ENCODE results near the gene CACNA1F. TPM values are rescaled to one million over a fixed set of nuclear protein-coding genes. Genes with fewer than 3 reads are reported as not detected.

Gene CACNA1F
- total RNA-seq, 2 donors from 2014 or later: 1.7 to 2.6 TPM

DNA sequence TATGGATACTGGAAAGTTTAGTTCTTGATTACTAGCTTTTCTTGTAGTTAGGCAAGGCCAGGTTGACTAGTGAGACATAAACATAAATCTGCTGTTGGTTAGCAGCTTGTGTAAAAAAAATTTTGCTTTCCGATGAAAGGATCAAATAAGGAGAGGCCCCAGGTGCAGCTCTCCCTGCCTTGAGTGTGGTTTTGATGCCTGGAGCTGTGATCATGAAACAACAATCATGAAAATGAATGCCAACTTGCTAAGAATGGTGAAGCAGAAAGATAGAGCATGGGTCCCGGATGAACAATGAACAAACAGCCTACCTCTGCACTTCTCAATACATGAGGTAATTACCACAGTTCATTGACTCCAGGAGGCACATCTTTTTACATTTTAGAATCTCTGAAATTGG lies 18.7 kb downstream of the CACNA1F start:
- no peak overlapping the region for H3K27ac Mint-ChIP-seq
- ATAC-seq: no peak
- peaks cover 6 to 7% of the 10 kb centered on the region in 2 donors for H3K9me3 Mint-ChIP-seq
- H3K36me3 Mint-ChIP-seq: no peaks in the 10 kb centered on the region
- DNase-seq (ENCODE audit: low spot score in 2 of 2): no peak

DNA sequence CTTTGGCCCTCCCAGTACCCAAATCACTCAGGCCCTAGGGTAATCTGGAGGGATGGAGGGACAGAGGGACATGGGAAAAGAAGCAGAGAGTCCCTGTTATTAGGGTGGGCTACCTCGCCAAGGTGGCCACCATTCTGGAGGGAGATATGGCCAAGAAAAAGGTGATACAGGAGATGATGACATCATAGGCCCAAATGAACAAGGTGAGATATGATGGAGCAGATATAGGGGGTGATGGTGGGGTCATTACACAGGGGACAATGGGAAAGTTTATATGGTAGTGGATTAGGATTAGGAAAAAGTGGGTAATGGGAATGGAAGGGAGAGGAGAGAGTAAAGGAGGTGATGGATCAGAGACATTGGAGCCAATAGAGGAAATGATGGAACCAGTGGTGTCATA lies 20.3 kb downstream of the CACNA1F start:
- H3K36me3 Mint-ChIP-seq: no peaks in the 10 kb centered on the region
- DNase-seq (ENCODE audit: low spot score in 2 of 2): no peak
- ATAC-seq: no peak
- peaks cover 6 to 7% of the 10 kb centered on the region in 2 donors for H3K9me3 Mint-ChIP-seq
- H3K27ac Mint-ChIP-seq: no peak overlapping the region

DNA sequence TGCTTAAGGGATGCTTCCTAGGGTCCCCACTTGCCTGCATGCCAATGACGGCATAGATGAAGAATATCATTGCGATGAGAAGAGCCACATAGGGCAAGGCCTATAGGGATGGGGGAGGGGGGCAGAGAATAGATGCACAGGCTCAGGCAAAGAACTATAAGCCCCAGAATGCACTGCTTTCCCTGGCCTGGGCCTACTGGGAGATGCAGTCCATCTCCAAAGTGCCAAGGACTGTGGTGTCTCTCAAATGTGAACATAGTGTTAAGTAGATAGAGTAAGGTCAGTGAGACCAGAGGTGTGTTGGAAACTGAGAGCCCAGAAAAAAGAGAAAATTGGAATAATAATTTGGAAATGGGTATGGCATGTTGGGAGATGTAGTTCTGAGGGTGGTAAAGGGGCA lies 20.9 kb downstream of the CACNA1F start:
- no peak for ATAC-seq
- Mint-ChIP-seq H3K36me3 (no peaks in the 10 kb centered on the region), H3K9me3 (peaks cover 6 to 7% of the 10 kb centered on the region in 2 donors), H3K27ac (no peak overlapping the region)
- no peak for DNase-seq (ENCODE audit: low spot score in 2 of 2)

DNA sequence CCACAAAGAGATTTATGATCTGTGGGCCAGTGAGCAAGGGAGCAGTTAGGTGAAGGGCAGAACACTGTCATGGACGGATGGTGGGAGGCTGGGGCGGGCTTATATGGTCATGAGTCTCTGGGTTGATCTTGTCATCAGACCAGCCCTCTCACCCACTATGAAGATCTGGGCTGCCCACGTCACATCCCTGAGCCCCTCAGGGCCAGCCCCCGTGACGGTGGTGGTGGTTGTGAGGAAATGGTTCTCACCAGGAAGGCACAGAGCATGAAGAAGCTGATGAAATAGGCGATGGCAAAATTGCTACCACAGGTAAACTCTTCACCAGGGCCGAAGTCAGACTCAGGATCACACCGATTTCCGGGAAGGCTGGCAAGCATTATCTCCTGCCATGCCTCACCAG lies 22.1 kb downstream of the CACNA1F start:
- H3K9me3 Mint-ChIP-seq: peaks cover 6 to 7% of the 10 kb centered on the region in 2 donors
- ATAC-seq: no peak
- no peak for DNase-seq (ENCODE audit: low spot score in 2 of 2)
- H3K27ac Mint-ChIP-seq: peak overlapping the region in 1 of 2 donors; percentile 35
- no peaks in the 10 kb centered on the region for H3K36me3 Mint-ChIP-seq

DNA sequence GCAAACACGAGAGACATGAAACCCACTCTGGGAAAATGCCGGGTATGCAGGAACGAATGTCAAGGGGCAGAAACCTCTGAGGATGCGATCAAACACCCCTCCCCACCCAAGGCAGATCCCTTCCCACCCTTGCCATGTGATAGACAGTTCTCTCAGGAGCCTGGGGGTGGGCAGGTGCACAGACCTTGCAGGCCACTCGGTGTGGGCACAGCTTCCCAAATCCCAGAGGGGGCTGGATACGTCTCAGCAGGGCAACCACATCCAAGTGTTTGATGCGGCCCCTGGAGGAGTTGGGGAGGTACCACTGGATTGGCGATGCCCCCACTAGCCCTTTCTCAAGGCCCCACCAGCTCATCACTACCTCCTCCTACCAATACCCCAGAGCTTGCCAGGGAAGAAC lies 22.7 kb downstream of the CACNA1F start:
- ATAC-seq: no peak
- no peak for DNase-seq (ENCODE audit: low spot score in 2 of 2)
- Mint-ChIP-seq H3K9me3 (peaks cover 6 to 7% of the 10 kb centered on the region in 2 donors), H3K36me3 (no peaks in the 10 kb centered on the region), H3K27ac (peak overlapping the region in 1 of 2 donors; percentile 35)

DNA sequence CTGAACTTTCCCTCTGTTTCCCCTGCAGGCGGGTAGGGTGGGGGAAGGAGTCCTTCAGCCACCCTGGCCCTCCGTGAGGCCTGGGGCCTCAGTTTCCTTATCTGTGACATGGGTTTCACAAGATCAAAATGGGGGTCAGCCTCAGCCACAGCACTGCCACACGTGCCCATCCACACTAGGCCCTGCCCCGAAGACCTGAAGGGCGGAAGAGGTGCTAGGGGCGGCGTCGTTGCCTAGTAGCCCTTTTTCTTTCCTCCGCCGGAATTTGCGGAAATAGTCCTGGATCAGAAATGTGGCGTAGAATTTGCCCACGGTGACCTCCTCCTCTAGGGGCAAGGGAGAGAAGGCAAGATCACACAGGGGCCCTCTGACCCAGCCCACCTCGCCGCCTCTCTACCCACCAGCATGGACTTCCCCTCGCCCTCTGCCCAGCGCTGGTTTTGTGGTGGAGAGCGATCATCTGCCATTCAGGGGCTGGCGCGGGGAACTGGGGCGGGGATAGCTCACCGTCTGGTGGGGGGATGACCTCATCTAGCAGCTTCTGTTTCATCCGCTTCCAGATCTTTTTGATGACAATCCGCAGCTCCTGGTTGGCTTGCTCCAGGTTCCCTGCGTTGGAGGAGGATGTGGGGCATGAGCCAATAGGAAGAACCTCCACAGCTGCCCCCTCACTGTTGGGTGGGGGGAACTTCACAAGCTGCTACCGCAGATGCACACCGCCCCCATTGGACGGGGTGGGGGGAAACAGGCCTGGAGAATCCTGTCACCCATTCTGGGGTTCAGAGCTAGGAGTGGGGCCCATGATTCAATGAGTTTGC lies 23.5 kb downstream of the CACNA1F start:
- Mint-ChIP-seq H3K27ac (no peak overlapping the region), H3K9me3 (peaks cover 6 to 7% of the 10 kb centered on the region in 2 donors), H3K36me3 (no peaks in the 10 kb centered on the region)
- DNase-seq (ENCODE audit: low spot score in 2 of 2) (no peak), ATAC-seq (peak in 1 of 2 donors; percentile 80)

DNA sequence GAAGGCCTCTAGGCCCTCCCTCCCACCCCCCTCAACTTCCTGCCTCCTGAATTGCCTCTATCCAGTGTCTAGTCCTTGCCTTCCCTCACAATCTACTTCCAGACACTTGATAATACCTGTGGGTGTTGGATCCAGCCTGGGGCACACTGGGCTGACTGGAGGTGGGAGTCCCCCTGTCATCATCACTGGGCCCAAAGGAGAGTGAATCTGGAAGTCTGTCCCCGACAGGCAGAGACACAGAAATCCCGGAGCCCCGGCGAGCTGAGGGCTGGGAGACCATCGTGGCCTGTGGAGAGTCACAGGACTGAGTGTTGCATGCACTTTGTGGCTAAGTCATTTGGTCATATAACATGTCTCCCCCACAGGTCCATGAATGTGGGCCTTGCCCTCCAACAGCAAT lies 24.7 kb downstream of the CACNA1F start:
- no peak for DNase-seq (ENCODE audit: low spot score in 2 of 2)
- no peak overlapping the region for H3K27ac Mint-ChIP-seq
- H3K36me3 Mint-ChIP-seq: no peaks in the 10 kb centered on the region
- H3K9me3 Mint-ChIP-seq: peaks cover 6 to 7% of the 10 kb centered on the region in 2 donors
- no peak for ATAC-seq

DNA sequence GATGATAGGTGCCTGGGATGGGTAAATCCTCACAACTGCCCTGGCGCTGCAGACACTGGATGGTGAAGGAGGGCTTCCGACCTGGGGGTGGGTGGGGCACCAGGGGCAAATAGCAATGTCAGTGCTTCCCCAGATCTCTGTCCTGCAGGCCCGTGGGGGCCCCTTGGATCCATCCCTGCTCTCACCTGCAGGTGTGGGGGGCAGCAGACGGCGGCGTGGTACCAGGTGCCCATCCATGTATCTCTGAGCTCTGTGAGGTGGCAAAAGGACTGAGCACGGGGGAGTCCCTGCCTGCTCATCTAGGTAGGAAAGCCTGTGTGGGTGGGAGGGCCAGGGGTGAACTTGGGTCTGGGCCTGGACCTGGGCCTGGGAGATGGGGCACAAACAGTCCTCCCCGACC lies 26.6 kb downstream of the CACNA1F start:
- ATAC-seq (no peak), DNase-seq (ENCODE audit: low spot score in 2 of 2) (no peak)
- Mint-ChIP-seq H3K9me3 (no peaks in the 10 kb centered on the region), H3K27ac (no peak overlapping the region), H3K36me3 (no peaks in the 10 kb centered on the region)

DNA sequence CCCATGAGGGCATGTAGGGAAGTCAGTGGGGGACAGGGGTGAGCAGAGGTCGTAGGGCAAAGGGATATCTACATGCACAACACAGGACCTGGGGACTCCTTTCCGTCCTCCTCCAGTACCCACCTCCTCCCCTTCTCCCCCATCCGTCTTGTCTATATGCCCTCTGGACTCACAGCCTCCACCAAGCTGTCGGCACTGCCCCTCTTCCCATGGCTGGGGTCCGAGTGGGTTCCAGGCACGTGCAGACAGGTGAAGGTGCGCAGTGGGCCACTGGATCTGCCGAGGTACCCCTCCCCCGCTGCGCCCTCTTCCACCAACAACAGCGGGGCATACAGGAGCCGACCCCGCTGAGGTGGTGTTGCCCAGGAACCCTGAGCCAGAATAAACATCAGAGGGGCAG lies 27.7 kb downstream of the CACNA1F start:
- no peak overlapping the region for H3K27ac Mint-ChIP-seq
- no peaks in the 10 kb centered on the region for H3K9me3 Mint-ChIP-seq
- H3K36me3 Mint-ChIP-seq: no peaks in the 10 kb centered on the region
- ATAC-seq: no peak
- DNase-seq (ENCODE audit: low spot score in 2 of 2): no peak

DNA sequence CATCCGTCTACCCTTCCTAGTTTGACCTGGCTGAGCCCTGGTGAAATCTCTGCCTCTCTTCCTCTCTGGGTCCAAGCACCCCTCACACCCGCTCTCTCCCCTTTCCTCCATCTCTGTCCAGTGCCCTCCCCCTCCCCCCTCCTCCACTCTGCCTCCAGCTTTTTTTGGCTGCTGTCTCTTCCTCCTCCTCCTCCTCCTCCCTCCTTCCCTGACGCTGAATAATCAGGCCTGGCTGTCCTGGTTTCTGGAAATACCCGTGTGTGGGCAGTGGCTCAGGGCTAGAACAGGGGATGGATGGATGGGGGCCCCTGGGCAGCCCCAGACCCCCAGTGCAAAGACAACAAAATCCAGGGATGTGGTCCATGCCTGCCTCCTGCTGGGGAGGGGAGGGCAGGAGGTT lies 28.4 kb downstream of the CACNA1F start:
- ATAC-seq (no peak), DNase-seq (ENCODE audit: low spot score in 2 of 2) (no peak)
- Mint-ChIP-seq H3K27ac (no peak overlapping the region), H3K9me3 (no peaks in the 10 kb centered on the region), H3K36me3 (no peaks in the 10 kb centered on the region)

DNA sequence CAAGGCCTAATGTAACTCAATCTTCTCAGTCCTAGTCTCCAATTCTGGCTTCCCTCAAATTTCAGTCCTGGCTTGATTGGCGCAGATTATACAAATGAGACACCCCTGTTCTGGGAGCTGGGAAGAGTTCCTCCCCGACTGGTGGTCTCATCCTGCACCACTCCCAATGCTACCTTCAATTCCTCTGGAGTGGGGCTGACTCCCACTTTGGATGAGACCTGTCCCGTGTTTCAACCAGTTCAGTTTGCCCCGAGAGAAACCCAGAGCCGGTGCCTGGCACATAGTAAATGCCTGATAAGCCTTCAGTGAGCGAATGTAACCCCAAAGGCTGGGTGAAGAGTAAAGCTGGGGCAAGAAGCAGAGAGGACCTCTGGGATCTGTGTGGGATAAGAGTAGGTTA lies 29.1 kb downstream of the CACNA1F start:
- ATAC-seq (no peak), DNase-seq (ENCODE audit: low spot score in 2 of 2) (no peak)
- Mint-ChIP-seq H3K36me3 (no peaks in the 10 kb centered on the region), H3K9me3 (no peaks in the 10 kb centered on the region), H3K27ac (no peak overlapping the region)

DNA sequence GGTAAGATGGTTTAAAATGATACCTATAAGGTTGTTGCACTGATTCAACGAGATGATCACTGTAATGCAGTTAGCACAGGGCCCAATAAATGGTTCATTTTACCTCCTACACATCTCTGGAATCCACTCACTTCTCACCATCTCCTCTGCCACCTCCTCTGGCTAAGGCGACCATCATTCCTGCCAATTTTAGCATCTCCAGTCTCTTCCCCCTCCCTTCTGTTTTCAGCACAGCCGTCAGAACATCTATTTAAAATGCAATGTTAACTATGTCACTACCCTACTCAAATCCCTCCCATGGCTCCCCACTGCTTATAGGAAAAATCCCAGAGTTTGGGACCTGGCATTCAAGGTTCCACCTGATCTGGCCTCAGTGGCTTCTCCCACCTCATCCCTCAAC lies 29.6 kb downstream of the CACNA1F start:
- no peak overlapping the region for H3K27ac Mint-ChIP-seq
- ATAC-seq (no peak), DNase-seq (ENCODE audit: low spot score in 2 of 2) (no peak)
- no peaks in the 10 kb centered on the region for H3K9me3 Mint-ChIP-seq
- peaks cover 0 to 2% of the 10 kb centered on the region in 2 donors for H3K36me3 Mint-ChIP-seq

DNA sequence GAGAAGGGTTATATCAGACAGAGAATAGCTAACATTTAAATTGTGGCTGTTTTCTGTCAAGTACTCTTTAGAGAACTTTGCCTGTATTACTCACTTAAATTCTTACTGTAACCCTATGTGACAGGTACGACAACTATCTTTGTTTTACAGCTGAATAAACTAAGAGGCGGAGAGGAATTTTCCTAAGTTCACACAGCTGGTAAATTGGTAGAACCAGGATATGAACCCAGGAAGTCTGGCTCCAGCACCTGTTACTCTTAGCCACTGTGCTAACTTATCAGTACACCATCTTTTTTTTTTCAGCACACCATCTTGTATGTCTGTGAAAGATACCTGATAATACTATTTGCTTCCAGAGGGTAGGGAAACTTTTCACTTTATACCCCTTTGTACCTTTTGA lies 31.1 kb downstream of the CACNA1F start:
- no peaks in the 10 kb centered on the region for H3K9me3 Mint-ChIP-seq

DNA sequence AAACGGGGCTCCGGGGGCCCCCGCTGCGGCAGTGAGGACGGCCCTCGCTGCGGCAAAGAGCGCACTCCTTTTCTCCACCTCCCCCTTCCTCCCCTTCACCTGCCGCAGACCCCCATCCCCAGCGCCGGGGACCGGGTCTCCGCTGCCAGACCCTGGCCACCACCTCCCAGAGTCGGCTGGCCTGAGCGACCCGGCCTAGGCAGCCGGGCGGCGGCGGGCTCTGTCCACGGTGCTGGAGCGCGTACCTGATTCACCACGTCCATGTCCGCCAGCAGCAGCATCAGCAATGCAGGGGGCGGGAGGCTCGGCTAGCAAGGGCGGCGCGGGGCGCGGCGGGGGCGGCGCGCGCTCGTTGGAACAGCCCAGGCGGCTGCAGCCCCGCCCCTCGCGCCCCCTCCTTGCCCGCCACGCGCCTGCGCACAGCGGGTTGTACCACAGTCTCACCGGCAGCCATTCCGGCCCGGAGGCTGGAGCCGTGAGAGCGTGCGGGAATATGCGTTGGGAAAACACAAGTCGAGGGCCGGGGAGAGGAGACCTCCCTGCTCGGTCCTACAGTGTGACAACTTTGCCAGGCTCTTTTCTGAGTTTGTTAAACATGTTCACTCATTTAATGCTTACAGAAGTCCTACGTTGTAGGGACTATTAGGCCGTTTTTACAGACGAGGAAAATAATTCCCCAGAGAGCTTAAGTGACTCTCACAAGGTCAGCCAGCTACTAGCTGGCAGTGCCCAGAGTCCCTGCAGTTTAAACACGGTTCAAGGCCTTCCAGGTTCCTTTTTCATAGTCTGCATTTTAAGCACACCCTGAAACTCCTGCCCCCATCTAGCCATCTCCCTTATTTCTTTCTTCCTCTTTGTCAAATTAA lies 33.0 kb downstream of the CACNA1F start, which contains the start of gene SYP:
Gene SYP (minus strand): TSS at position 288 of the 866 bp plus-strand sequence. CDS start 7 bp downstream, at position 281.
- Mint-ChIP-seq H3K27ac (peak within 1 kb of the TSS in 1 of 2 donors; percentile 78), H3K9me3 (no peaks in the 10 kb centered on the region), H3K36me3 (peaks cover 0 to 9% of the 10 kb centered on the region in 2 donors)
- ATAC-seq (peak; percentile 89 to 98), DNase-seq (ENCODE audit: low spot score in 2 of 2) (peak; percentile 87 to 90)

More for the DNA sequence above, 31.1 kb downstream of the CACNA1F start:
- no peak overlapping the region for H3K27ac Mint-ChIP-seq
- DNase-seq (ENCODE audit: low spot score in 2 of 2): no peak
- peaks cover 0 to 9% of the 10 kb centered on the region in 2 donors for H3K36me3 Mint-ChIP-seq
- ATAC-seq: no peak

DNA sequence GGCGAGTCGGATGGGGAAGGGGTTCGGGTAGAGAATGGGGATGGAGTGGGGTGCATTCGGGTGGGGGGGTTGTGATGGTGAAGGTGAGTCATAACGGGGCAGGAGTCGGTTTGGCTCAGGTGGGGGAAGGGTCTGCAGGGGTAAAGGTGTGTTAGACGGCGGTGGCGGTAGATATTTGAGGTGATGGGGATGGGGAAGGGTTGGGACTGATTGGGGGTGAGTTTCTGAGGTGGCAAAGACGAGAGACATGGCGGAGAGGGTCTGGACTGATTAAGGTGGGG lies 33.9 kb downstream of the CACNA1F start:
- ATAC-seq: peak in 1 of 2 donors; percentile 8

DNA sequence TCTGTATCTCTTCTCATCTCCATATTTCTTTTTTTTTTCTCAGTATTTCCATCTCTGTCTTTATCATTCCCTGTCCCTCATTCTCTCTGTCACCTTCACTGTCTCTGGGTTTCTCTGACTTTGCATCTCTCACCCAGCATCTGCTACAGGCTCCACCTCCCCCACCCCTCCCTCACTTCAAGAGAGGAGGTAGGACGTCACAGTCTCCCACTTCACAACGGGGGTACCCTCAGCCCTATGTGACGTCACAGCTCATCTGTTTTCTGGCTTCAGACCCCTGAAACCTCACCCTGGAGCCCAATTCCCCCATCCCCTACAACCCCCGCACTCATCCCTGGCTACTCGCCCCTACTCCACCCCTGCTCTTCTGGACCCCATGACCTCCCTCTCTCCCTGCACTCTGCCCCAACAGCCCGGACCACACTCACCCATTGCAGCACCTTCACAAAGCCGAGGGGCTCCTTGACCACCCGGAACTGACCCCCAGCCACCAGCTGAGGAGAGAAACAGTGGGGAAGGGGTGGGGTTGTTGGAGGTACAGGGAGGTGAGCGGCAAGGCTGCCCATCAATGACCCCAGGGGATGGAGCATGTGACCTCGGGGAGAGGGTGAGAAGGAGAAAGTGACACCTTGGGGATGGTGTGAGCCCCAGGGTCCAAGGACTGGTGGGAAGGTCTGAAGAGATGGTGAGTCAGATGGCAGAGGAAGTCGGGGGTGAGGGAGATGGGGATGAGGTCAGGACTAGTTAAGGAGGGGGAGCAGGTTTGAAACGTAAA lies 34.4 kb downstream of the CACNA1F start:
- Mint-ChIP-seq H3K27ac (peak overlapping the region in 1 of 2 donors; percentile 38), H3K36me3 (peaks cover 0 to 9% of the 10 kb centered on the region in 2 donors), H3K9me3 (no peaks in the 10 kb centered on the region)
- DNase-seq (ENCODE audit: low spot score in 2 of 2) (no peak), ATAC-seq (peak in 1 of 2 donors; percentile 77)

More for the DNA sequence above, 33.9 kb downstream of the CACNA1F start:
- Mint-ChIP-seq H3K36me3 (peaks cover 0 to 9% of the 10 kb centered on the region in 2 donors), H3K27ac (peak overlapping the region in 1 of 2 donors; percentile 38), H3K9me3 (no peaks in the 10 kb centered on the region)
- DNase-seq (ENCODE audit: low spot score in 2 of 2): no peak
